Testis (tissue), 3 donors: ENCODE measurements around the gene GPR171. TPM values are rescaled to one million over a fixed set of nuclear protein-coding genes. Genes with fewer than 3 reads are reported as not detected.
"Not testable (repeated sequence)": the region's sequence is repeated elsewhere in the genome, so short reads cannot be mapped to it uniquely, and the experiment has no call there.

Experiments
- DNase-seq: peaks from one replicate; pipeline ENCODE4 v3.0.0-alpha.2; 2019
- H3K27ac ChIP-seq, 2 donors: fragments of 200-600 bp; sonication (generic); one replicate each; pipeline ENCODE4 v1.5.1; 2019
- H3K27me3 ChIP-seq: fragments of 200-600 bp; sonication (generic); one replicate; pipeline ENCODE4 v1.5.1; 2019
- H3K36me3 ChIP-seq: fragments of 200-600 bp; sonication (generic); one replicate; pipeline ENCODE4 v1.5.1; 2017; ENCODE audit warnings: low read depth; ENCODE audit errors: missing control alignments
- H3K4me1 ChIP-seq: fragments of 200-600 bp; sonication (generic); one replicate; pipeline ENCODE4 v1.5.1; 2019
- H3K4me3 ChIP-seq, 2 donors: fragments of 200-600 bp; sonication (generic); one replicate each; pipeline ENCODE4 v1.5.1; 2017 to 2019
- H3K9me3 ChIP-seq: fragments of 200-600 bp; sonication (generic); one replicate; pipeline ENCODE4 v1.5.1; 2017
- CTCF ChIP-seq, 3 experiments: fragments of 450-650 bp in 2 of 3; fragments of 200-600 bp in 1 of 3; sonication (generic) in 1 of 3; IDR thresholded peaks; one replicate each; pipeline ENCODE4 v1.5.1; 2016 to 2019; ENCODE audit warnings: antibody characterized with exemption in 3 of 3, mild to moderate bottlenecking in 2 of 3, moderate library complexity in 1 of 3
- POLR2A ChIP-seq: fragments of 450-650 bp; IDR thresholded peaks from one replicate; pipeline ENCODE4 v1.6.1; 2017; ENCODE audit warnings: antibody characterized with exemption, mild to moderate bottlenecking, moderate library complexity
- WGBS, 2 donors: methylation state at CpG; one replicate each; pipeline ENCODE4 v1.1.5; 2018; 5-methylcytosine and 5-hydroxymethylcytosine counted together
- intact Hi-C: fragments of 100-400 bp; cut with DNase I; formaldehyde crosslinking; loops from one replicate; pipeline ENCODE4 v1.15.1; 2023; ENCODE audit warnings: low total_unique reads
- polyA plus RNA-seq: library from polyadenylated mRNA; stranded (reverse); fragments of 350-450 nt; fragmentation: Illumina TruSeq; extraction: RNeasy Lipid Tissue Mini Kit (QIAGEN cat#74804); gene quantifications from one replicate; pipeline ENCODE4 v1.2.3, GENCODE V29; 2014; ENCODE audit warnings: low read depth, low replicate concordance; ENCODE audit not compliant: insufficient read depth
- total RNA-seq, 2 donors: library from RNA; depleted of rRNA; stranded (reverse); fragments of >200 nt; gene quantifications; one replicate each; pipeline ENCODE4 v1.2.3, GENCODE V29; 2016

The GPR171 gene
- total and polyA plus RNA-seq, 3 donors from 2014 or later, result 0.22 to 0.62 TPM; not detected in 1

- no peaks in the 10 kb centered on the region for H3K9me3 ChIP-seq
- H3K4me3 ChIP-seq, result no peak overlapping the region
- H3K27me3 ChIP-seq, result no peaks in the 10 kb centered on the region
- H3K27ac ChIP-seq, result no peak overlapping the region
- no peak for DNase-seq
- no peak for TF ChIP-seq POLR2A
- H3K4me1 ChIP-seq, result peaks cover 3% of the 10 kb centered on the region
- WGBS, 2 donors, result 87 to 91% methylated on average over 6 of the region's 6 CpGs
- intact Hi-C loops, result no loop called here
- H3K36me3 ChIP-seq, result no peaks in the 10 kb centered on the region
Measured at GRCh38 chr3:151234825-151235224, 31.8 kb upstream of the GPR171 start.

GRCh38 chr3:151232991-151233390 is 30.0 kb upstream of the GPR171 start:
- Histone ChIP-seq H3K27me3 (no peaks in the 10 kb centered on the region), H3K4me3 (no peak overlapping the region), H3K9me3 (no peaks in the 10 kb centered on the region), H3K27ac (no peak overlapping the region), H3K4me1 (peaks cover 11% of the 10 kb centered on the region), H3K36me3 (no peaks in the 10 kb centered on the region)
- DNase-seq, result no peak
- intact Hi-C loops, result no loop called here
- WGBS, 2 donors, result 87 to 93% methylated on average over 4 of the region's 4 CpGs
- TF ChIP-seq CTCF (IDR thresholded peaks at IDR 0.05) (no peak), POLR2A (no peak)

GRCh38 chr3:151232403-151232802 is 29.4 kb upstream of the GPR171 start:
- H3K4me1 ChIP-seq, result peaks cover 17% of the 10 kb centered on the region
- H3K27ac ChIP-seq, H3K4me3 ChIP-seq, H3K9me3 ChIP-seq, H3K36me3 ChIP-seq, H3K27me3 ChIP-seq, DNase-seq, intact Hi-C loops: not testable (repeated sequence)

- Histone ChIP-seq H3K4me3 (no peak overlapping the region), H3K27ac (no peak overlapping the region), H3K4me1 (peaks cover 19% of the 10 kb centered on the region), H3K9me3 (no peaks in the 10 kb centered on the region), H3K27me3 (no peaks in the 10 kb centered on the region), H3K36me3 (no peaks in the 10 kb centered on the region)
- no peak for DNase-seq
- TF ChIP-seq CTCF (IDR thresholded peaks at IDR 0.05) (no peak), POLR2A (no peak)
- intact Hi-C loops, result no loop called here
- WGBS, 2 donors, result 62 to 65% methylated on average over 4 of the region's 4 CpGs
Measured at GRCh38 chr3:151230646-151231045, 27.6 kb upstream of the GPR171 start.

- Histone ChIP-seq H3K4me1 (peaks cover 19% of the 10 kb centered on the region), H3K9me3 (no peaks in the 10 kb centered on the region), H3K27ac (no peak overlapping the region), H3K36me3 (no peaks in the 10 kb centered on the region), H3K27me3 (no peaks in the 10 kb centered on the region), H3K4me3 (no peak overlapping the region)
- DNase-seq, result no peak
- WGBS, 2 donors, result 50 to 57% methylated on average over 1 of the region's 1 CpG
- intact Hi-C loops, result no loop called here
- no peak for TF ChIP-seq CTCF (IDR thresholded peaks at IDR 0.05)
- no peak for TF ChIP-seq POLR2A
Measured at GRCh38 chr3:151228666-151229040, 25.6 kb upstream of the GPR171 start.

- Histone ChIP-seq H3K4me3 (no peak overlapping the region), H3K27ac (no peak overlapping the region), H3K4me1 (peaks cover 19% of the 10 kb centered on the region), H3K36me3 (no peaks in the 10 kb centered on the region), H3K27me3 (no peaks in the 10 kb centered on the region), H3K9me3 (no peaks in the 10 kb centered on the region)
- DNase-seq, result peak; percentile 83
- intact Hi-C loops, result no loop called here
- TF ChIP-seq CTCF (IDR thresholded peaks at IDR 0.05) (peak; percentile 70 to 88 (median 84)), POLR2A (no peak)
- WGBS, 2 donors, result 52 to 54% methylated on average over 9 of the region's 9 CpGs
Measured at GRCh38 chr3:151227807-151228665, 25.0 kb upstream of the GPR171 start.
